Kidney (tissue), 14 donors: ENCODE measurements around the gene MAPK1IP1L. TPM values are rescaled to one million over a fixed set of nuclear protein-coding genes. Genes with fewer than 3 reads are reported as not detected.

Experiments used
- DNase-seq, 5 donors: peaks; one replicate each; pipeline ENCODE4 v3.0.0-alpha.2; 2013 to 2020
- FAIRE-seq: peaks from 2 replicates; lab custom pipeline; 2012; peaks lifted over from hg19 to GRCh38; lab: Jason Lieb, UNC
- H3K27ac ChIP-seq, 2 donors: one replicate each; pipeline ENCODE4 v1.7.0; 2013; ENCODE audit warnings: low read depth in 2 of 2, low read length in 2 of 2, inconsistent platforms in 1 of 2
- H3K27me3 ChIP-seq: one replicate; pipeline ENCODE4 v1.7.1; 2013; ENCODE audit warnings: low read length, inconsistent platforms; ENCODE audit not compliant: control insufficient read depth, insufficient read depth
- H3K36me3 ChIP-seq, 3 donors: one replicate each; pipeline versions ENCODE4 v1.7.0 to v1.7.1; 2013; ENCODE audit warnings: low read length in 3 of 3, control low read depth in 1 of 3, inconsistent platforms in 1 of 3; ENCODE audit not compliant: insufficient read depth in 3 of 3, control insufficient read depth in 2 of 3
- H3K4me1 ChIP-seq, 3 donors: one replicate each; pipeline versions ENCODE4 v1.7.0 to v1.7.1; 2013; ENCODE audit warnings: low read length in 3 of 3, inconsistent platforms in 1 of 3, low read depth in 1 of 3; ENCODE audit not compliant: control insufficient read depth in 2 of 3, insufficient read depth in 2 of 3
- H3K4me3 ChIP-seq, 3 donors: one replicate each; pipeline versions ENCODE4 v1.7.0 to v1.8.1; 2013; ENCODE audit warnings: low read length in 3 of 3, control low read depth in 1 of 3, inconsistent platforms in 1 of 3
- H3K9ac ChIP-seq, 3 donors: one replicate each; pipeline versions ENCODE4 v1.7.0 to v1.7.1; 2013; ENCODE audit warnings: low read length in 3 of 3, control low read depth in 1 of 3, inconsistent platforms in 1 of 3
- H3K9me3 ChIP-seq, 3 donors: one replicate each; pipeline versions ENCODE4 v1.7.0 to v1.7.1; 2013; ENCODE audit warnings: low read length in 3 of 3, control low read depth in 1 of 3, inconsistent platforms in 1 of 3; ENCODE audit not compliant: control insufficient read depth in 2 of 3, insufficient read depth in 1 of 3
- intact Hi-C: fragments of 100-400 bp; cut with DNase I; formaldehyde crosslinking; loops from one replicate; pipeline ENCODE4 v1.11.1; 2022
- polyA plus RNA-seq: library from polyadenylated mRNA; stranded (reverse); fragments of 350-450 nt; fragmentation: Illumina TruSeq; extraction: RNeasy Lipid Tissue Mini Kit (QIAGEN cat#74804); gene quantifications from one replicate; pipeline ENCODE4 v1.2.3, GENCODE V29; 2014; ENCODE audit warnings: low read depth, low replicate concordance; ENCODE audit not compliant: insufficient read depth
- total RNA-seq: library from RNA; stranded (reverse); fragmentation: NEBNext Ultra II Directional; extraction: Animal tissue kit (Norgen Biotek cat#: 25700); gene quantifications from one replicate; pipeline ENCODE4 v1.2.1, GENCODE V29; 2021
- TF ChIP-seq, protein P1 (sequence below): IDR thresholded peaks from 3 replicates; pipeline ENCODE4 v1.5.1; 2012; ENCODE audit warnings: mild to moderate bottlenecking, moderate library complexity, borderline replicate concordance; ENCODE audit not compliant: insufficient read depth; ENCODE audit errors: extremely low read depth
- donor health status: control.
- donor health status: control.
- donor health status: control.
- donor health status: control.
- donor health status: control.
- donor health status: DM: yes; HTN: yes; CAD: no.
- donor health status: Normal renal cell carcinoma (clear cell type).

MAPK1IP1L gene
- total and polyA plus RNA-seq, 2 donors from 2014 or later: 43.3 to 101 TPM

- no peaks in the 10 kb centered on the region for H3K36me3 ChIP-seq
- no peak overlapping the region for H3K4me3 ChIP-seq
- H3K9ac ChIP-seq: no peak overlapping the region
- H3K4me1 ChIP-seq: peaks cover 10 to 28% (median 26%) of the 10 kb centered on the region in 3 donors
- DNase-seq (peak in 3 of 5 donors; percentile 52 to 94 (median 74)), FAIRE-seq (no peak)
- H3K27ac ChIP-seq: peak overlapping the region; percentile 84 to 95
- no peaks in the 10 kb centered on the region for H3K27me3 ChIP-seq
- intact Hi-C loops: no loop called here
- H3K9me3 ChIP-seq: no peaks in the 10 kb centered on the region
- TF ChIP-seq, protein P1, sequence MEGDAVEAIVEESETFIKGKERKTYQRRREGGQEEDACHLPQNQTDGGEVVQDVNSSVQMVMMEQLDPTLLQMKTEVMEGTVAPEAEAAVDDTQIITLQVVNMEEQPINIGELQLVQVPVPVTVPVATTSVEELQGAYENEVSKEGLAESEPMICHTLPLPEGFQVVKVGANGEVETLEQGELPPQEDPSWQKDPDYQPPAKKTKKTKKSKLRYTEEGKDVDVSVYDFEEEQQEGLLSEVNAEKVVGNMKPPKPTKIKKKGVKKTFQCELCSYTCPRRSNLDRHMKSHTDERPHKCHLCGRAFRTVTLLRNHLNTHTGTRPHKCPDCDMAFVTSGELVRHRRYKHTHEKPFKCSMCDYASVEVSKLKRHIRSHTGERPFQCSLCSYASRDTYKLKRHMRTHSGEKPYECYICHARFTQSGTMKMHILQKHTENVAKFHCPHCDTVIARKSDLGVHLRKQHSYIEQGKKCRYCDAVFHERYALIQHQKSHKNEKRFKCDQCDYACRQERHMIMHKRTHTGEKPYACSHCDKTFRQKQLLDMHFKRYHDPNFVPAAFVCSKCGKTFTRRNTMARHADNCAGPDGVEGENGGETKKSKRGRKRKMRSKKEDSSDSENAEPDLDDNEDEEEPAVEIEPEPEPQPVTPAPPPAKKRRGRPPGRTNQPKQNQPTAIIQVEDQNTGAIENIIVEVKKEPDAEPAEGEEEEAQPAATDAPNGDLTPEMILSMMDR: no peak
These were observed 50.7 kb downstream of the MAPK1IP1L start for GRCh38 chr14:55102141-55102621.

- Histone ChIP-seq H3K27ac (peak overlapping the region; percentile 84 to 95), H3K4me3 (peak overlapping the region in 1 of 3 donors; percentile 29), H3K4me1 (peaks cover 10 to 32% (median 30%) of the 10 kb centered on the region in 3 donors), H3K36me3 (no peaks in the 10 kb centered on the region), H3K9ac (peak overlapping the region in 2 of 3 donors; percentile 41 to 55), H3K9me3 (no peaks in the 10 kb centered on the region), H3K27me3 (no peaks in the 10 kb centered on the region)
- intact Hi-C loops: no loop called here
- FAIRE-seq (no peak), DNase-seq (peak; percentile 53 to 93 (median 73))
- TF ChIP-seq, protein P1: no peak
These were observed 51.7 kb downstream of the MAPK1IP1L start for GRCh38 chr14:55103005-55103640.

- TF ChIP-seq, protein P1: no peak
- Histone ChIP-seq H3K9ac (peak overlapping the region in 1 of 3 donors; percentile 41), H3K4me3 (no peak overlapping the region), H3K9me3 (no peaks in the 10 kb centered on the region), H3K27me3 (no peaks in the 10 kb centered on the region), H3K27ac (peak overlapping the region; percentile 84 to 95), H3K4me1 (peaks cover 10 to 33% (median 32%) of the 10 kb centered on the region in 3 donors), H3K36me3 (no peaks in the 10 kb centered on the region)
- no peak for FAIRE-seq
- intact Hi-C loops: no loop called here
- peak in 1 of 5 donors; percentile 11 for DNase-seq
These were observed 52.8 kb downstream of the MAPK1IP1L start for GRCh38 chr14:55103971-55104954.
